ENCODE data around the gene RALA.

The RALA gene

GRCh38 chr7:39650676-39651075 lies 27.3 kb downstream of the RALA start:
- no peak for TF ChIP-seq CTCF (IDR thresholded peaks at IDR 0.05; ENCODE audit: low read depth, low read length, missing control alignments)
- peak; percentile 32 for DNase-seq (ENCODE audit: extremely low read depth, low read depth)
- H3K4me3 ChIP-seq (replicated peaks; ENCODE audit: low read depth, low read length): no peak overlapping the region

GRCh38 chr7:39651265-39651664 lies 27.9 kb downstream of the RALA start:
- no peak overlapping the region for H3K4me3 ChIP-seq (replicated peaks; ENCODE audit: low read depth, low read length)
- peak; percentile 20 for DNase-seq (ENCODE audit: extremely low read depth, low read depth)
- TF ChIP-seq CTCF (IDR thresholded peaks at IDR 0.05; ENCODE audit: low read depth, low read length, missing control alignments): no peak

- TF ChIP-seq CTCF (IDR thresholded peaks at IDR 0.05; ENCODE audit: low read depth, low read length, missing control alignments): no peak
- DNase-seq (ENCODE audit: extremely low read depth, low read depth): no peak
- no peak overlapping the region for H3K4me3 ChIP-seq (replicated peaks; ENCODE audit: low read depth, low read length)
These were observed 33.0 kb downstream of the RALA start for GRCh38 chr7:39656415-39656814.

- DNase-seq (ENCODE audit: extremely low read depth, low read depth): no peak
- H3K4me3 ChIP-seq (replicated peaks; ENCODE audit: low read depth, low read length): no peak overlapping the region
- no peak for TF ChIP-seq CTCF (IDR thresholded peaks at IDR 0.05; ENCODE audit: low read depth, low read length, missing control alignments)
These were observed 36.1 kb downstream of the RALA start for GRCh38 chr7:39659356-39660013.

- no peak overlapping the region for H3K4me3 ChIP-seq (replicated peaks; ENCODE audit: low read depth, low read length)
- no peak for TF ChIP-seq CTCF (IDR thresholded peaks at IDR 0.05; ENCODE audit: low read depth, low read length, missing control alignments)
- no peak for DNase-seq (ENCODE audit: extremely low read depth, low read depth)
These were observed 38.6 kb downstream of the RALA start for GRCh38 chr7:39661960-39662359.

- no peak for DNase-seq (ENCODE audit: extremely low read depth, low read depth)
- H3K4me3 ChIP-seq (replicated peaks; ENCODE audit: low read depth, low read length): no peak overlapping the region
- no peak for TF ChIP-seq CTCF (IDR thresholded peaks at IDR 0.05; ENCODE audit: low read depth, low read length, missing control alignments)
These were observed 39.9 kb downstream of the RALA start for GRCh38 chr7:39663263-39663662.

- H3K4me3 ChIP-seq (replicated peaks; ENCODE audit: low read depth, low read length): no peak overlapping the region
- TF ChIP-seq CTCF (IDR thresholded peaks at IDR 0.05; ENCODE audit: low read depth, low read length, missing control alignments): no peak
- DNase-seq (ENCODE audit: extremely low read depth, low read depth): no peak
These were observed 40.7 kb downstream of the RALA start for GRCh38 chr7:39664057-39664456.

All from HFF-Myc (cell line).